HCT116 (cell line): ENCODE results near the gene RBM47.

Source experiments
- CBX3 ChIP-seq: IDR thresholded peaks from 2 replicates; pipeline ENCODE4 v1.6.1; 2012; ENCODE audit warnings: low read depth
- EZH2phosphoT487 ChIP-seq: fragments of 200-600 bp; IDR thresholded peaks from 2 replicates; pipeline ENCODE4 v1.6.1; 2018; ENCODE audit warnings: antibody characterized with exemption, borderline replicate concordance
- JUND ChIP-seq: IDR thresholded peaks from 2 replicates; pipeline ENCODE4 v1.6.1; 2012
- POLR2A ChIP-seq: IDR thresholded peaks from 2 replicates; pipeline ENCODE4 v1.7.0; 2011; ENCODE audit warnings: borderline replicate concordance; ENCODE audit not compliant: insufficient read depth, insufficient read length; ENCODE audit errors: extremely low read depth
- POLR2AphosphoS5 ChIP-seq: IDR thresholded peaks from 2 replicates; pipeline ENCODE4 v1.6.1; 2011; ENCODE audit warnings: mild to moderate bottlenecking, low read depth, low read length, moderate library complexity
- RAD21 ChIP-seq: IDR thresholded peaks from 2 replicates; pipeline ENCODE4 v1.6.1; 2012; ENCODE audit warnings: low read depth, mild to moderate bottlenecking
- SRF ChIP-seq: IDR thresholded peaks from 2 replicates; pipeline ENCODE4 v1.6.1; 2012; ENCODE audit warnings: low read depth
- ZNF274 ChIP-seq: fragments of 200-500 bp; sonication (Bioruptor generic); IDR thresholded peaks from 2 replicates; pipeline ENCODE4 v1.6.1; 2014; ENCODE audit warnings: mild to moderate bottlenecking, low read depth, low read length, inconsistent platforms
- TF ChIP-seq, protein P1 (sequence below), 3 experiments: fragments of 200-600 bp in 1 of 3; sonication (generic) in 1 of 3; IDR thresholded peaks in 2 of 3; conservative IDR thresholded peaks in 1 of 3; 2 replicates each; pipeline ENCODE4 v1.5.1; 2012 to 2017; ENCODE audit warnings: low read depth in 2 of 3, low read length in 2 of 3, antibody characterized with exemption in 1 of 3, borderline replicate concordance in 1 of 3, control low read depth in 1 of 3, mild to moderate bottlenecking in 1 of 3, mixed read lengths in 1 of 3, mixed run types in 1 of 3, moderate library complexity in 1 of 3; ENCODE audit not compliant: insufficient read depth in 1 of 3
- TF ChIP-seq, protein P2 (sequence below): IDR thresholded peaks from 2 replicates; pipeline ENCODE4 v1.6.1; 2012; ENCODE audit warnings: low read depth
- TF ChIP-seq, protein P3 (sequence below): IDR thresholded peaks from 2 replicates; pipeline ENCODE4 v1.6.1; 2012
- TF ChIP-seq, protein P4 (sequence below): IDR thresholded peaks from 2 replicates; pipeline ENCODE4 v1.6.1; 2012

- TF ChIP-seq, protein P1, sequence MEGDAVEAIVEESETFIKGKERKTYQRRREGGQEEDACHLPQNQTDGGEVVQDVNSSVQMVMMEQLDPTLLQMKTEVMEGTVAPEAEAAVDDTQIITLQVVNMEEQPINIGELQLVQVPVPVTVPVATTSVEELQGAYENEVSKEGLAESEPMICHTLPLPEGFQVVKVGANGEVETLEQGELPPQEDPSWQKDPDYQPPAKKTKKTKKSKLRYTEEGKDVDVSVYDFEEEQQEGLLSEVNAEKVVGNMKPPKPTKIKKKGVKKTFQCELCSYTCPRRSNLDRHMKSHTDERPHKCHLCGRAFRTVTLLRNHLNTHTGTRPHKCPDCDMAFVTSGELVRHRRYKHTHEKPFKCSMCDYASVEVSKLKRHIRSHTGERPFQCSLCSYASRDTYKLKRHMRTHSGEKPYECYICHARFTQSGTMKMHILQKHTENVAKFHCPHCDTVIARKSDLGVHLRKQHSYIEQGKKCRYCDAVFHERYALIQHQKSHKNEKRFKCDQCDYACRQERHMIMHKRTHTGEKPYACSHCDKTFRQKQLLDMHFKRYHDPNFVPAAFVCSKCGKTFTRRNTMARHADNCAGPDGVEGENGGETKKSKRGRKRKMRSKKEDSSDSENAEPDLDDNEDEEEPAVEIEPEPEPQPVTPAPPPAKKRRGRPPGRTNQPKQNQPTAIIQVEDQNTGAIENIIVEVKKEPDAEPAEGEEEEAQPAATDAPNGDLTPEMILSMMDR (IDR thresholded peaks at IDR 0.05 in 2 of 3, conservative IDR thresholded peaks at IDR 0.05 in 1 of 3; ENCODE audit: borderline replicate concordance in 1 of 3, insufficient read depth in 1 of 3, low read depth in 2 of 3, low read length in 2 of 3), result no peak
- TF ChIP-seq, protein P2, sequence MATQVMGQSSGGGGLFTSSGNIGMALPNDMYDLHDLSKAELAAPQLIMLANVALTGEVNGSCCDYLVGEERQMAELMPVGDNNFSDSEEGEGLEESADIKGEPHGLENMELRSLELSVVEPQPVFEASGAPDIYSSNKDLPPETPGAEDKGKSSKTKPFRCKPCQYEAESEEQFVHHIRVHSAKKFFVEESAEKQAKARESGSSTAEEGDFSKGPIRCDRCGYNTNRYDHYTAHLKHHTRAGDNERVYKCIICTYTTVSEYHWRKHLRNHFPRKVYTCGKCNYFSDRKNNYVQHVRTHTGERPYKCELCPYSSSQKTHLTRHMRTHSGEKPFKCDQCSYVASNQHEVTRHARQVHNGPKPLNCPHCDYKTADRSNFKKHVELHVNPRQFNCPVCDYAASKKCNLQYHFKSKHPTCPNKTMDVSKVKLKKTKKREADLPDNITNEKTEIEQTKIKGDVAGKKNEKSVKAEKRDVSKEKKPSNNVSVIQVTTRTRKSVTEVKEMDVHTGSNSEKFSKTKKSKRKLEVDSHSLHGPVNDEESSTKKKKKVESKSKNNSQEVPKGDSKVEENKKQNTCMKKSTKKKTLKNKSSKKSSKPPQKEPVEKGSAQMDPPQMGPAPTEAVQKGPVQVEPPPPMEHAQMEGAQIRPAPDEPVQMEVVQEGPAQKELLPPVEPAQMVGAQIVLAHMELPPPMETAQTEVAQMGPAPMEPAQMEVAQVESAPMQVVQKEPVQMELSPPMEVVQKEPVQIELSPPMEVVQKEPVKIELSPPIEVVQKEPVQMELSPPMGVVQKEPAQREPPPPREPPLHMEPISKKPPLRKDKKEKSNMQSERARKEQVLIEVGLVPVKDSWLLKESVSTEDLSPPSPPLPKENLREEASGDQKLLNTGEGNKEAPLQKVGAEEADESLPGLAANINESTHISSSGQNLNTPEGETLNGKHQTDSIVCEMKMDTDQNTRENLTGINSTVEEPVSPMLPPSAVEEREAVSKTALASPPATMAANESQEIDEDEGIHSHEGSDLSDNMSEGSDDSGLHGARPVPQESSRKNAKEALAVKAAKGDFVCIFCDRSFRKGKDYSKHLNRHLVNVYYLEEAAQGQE, result no peak
- TF ChIP-seq EZH2phosphoT487 (no peak), POLR2A (no peak), CBX3 (no peak), JUND (no peak), SRF (no peak), RAD21 (no peak), POLR2AphosphoS5 (no peak), ZNF274 (no peak)
- TF ChIP-seq, protein P3, sequence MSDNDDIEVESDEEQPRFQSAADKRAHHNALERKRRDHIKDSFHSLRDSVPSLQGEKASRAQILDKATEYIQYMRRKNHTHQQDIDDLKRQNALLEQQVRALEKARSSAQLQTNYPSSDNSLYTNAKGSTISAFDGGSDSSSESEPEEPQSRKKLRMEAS, result no peak
- TF ChIP-seq, protein P4, sequence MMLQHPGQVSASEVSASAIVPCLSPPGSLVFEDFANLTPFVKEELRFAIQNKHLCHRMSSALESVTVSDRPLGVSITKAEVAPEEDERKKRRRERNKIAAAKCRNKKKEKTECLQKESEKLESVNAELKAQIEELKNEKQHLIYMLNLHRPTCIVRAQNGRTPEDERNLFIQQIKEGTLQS, result no peak
Observed at GRCh38 chr4:40675166-40675565, 45.5 kb upstream of the RBM47 start.
